GM18505 (cell line): ENCODE data around the gene NDUFB6.

Source experiments
- ATAC-seq: cut with Tn5 transposase; IDR thresholded peaks from one replicate; pipeline ENCODE4 v1.9.1; 2021; ENCODE audit not compliant: unreplicated experiment
- POLR2A ChIP-seq: IDR thresholded peaks from 4 replicates; pipeline ENCODE4 v1.6.1; 2011; ENCODE audit warnings: borderline replicate concordance; ENCODE audit not compliant: insufficient read depth, insufficient read length; ENCODE audit errors: extremely low read depth

The NDUFB6 gene

DNA sequence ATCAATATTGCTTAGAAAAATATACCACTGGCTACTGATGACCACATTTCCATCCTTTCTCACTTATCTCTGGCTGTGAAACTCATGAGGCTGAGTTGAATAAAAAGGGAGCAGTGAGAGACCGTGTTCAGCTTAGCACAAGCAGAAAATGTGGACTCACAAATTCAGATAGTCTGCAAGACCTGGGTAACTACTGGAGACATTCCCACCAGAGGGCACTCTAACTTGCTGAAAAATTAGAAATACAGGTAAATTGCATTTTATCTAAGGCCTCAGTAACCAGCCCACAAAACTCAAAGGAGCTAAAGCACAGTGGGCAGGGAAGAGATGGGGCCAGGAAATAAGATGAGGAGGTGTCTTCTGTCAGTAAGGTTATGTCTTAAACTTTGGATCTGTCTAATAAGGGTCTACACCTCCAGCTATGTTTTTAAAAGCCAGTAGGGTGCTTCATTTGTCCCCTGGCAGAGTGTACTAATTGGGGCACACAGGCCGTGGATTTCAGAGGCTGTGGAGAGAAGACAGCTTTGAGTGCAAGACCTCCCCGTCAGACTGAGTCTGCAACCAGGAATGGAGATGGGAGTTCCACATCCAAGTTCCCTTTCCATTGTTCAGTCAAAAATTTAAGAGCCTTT is 8.7 kb upstream of the NDUFB6 start:
- peak; percentile 42 for ATAC-seq
- no peak for TF ChIP-seq POLR2A

DNA sequence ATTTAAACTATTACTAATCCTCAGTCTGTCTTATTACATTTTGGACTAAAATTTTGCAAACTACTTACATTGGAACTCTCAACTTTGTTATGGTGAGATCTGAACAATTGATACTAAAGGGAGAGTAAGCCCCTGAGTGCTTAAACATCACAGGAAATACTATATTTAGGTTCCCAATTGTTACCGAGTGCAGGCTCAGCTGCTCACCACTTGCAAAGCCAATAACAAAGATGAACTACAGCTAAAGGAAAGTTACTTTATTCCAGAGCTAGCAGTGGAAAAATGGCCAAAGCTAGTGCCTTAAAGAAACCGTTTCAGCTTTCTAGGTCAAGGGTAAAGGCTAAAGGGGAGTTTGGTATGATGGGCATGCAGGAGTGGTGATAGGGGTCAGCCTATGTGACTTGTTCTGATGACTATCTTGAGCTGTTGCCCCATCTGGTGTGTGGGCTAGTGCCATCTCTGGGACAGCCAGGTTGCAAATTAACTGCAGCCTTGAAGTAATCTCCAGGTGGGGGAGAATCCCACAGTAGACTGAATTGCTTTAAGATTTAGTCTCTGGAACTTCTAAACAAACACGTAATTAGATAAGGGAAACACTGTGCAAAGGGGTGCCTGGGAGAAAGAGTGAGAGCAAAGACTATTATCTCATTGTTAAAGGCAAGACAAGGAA is 7.8 kb upstream of the NDUFB6 start:
- TF ChIP-seq POLR2A = no peak
- ATAC-seq = no peak

DNA sequence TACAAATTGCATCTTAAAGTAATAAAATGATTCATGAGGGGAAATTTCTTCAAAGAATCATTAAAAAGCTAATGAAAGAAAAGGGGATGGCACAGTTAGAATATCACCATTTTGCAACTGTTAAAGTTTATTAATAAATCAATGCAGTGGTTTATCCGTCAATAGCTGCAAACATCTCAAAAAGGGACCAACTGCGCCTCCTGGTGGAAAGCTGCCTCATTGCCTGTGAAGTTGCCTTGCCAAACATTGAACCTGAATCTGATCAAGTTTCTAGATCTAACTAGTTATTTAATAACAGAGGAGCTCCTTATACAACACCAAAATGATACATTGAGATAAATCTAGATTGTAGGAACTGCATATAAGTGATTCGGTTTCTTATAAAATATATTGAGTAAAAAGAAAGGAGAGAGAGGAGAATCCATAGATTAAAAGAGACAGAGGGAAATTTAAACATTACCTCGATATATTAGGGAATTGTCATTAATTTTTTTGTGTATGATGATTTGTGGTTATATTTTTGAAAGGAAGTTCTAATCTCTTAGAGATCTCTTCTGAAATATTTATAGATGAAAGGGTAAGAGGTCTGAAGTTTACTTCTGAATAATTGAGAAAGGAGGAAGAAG is 6.9 kb upstream of the NDUFB6 start:
- no peak for ATAC-seq
- TF ChIP-seq POLR2A = no peak

DNA sequence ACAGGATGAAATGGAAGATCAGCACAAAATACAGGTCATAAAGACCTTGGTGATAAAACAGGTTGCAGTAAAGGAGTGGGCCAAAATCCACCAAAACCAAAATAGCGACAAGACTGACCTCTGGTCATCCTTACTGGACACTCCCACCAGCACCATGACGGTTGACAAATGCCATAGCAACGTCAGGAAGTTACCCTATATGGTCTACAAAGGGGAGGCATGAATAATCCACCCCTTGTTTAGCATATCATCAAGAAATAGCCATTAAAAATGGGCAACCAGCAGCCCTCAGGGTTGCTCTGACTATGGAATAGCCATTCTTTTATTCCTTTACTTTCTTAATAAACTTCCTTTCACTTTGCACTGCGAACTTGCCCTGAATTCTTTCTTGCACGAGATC is 6.0 kb upstream of the NDUFB6 start:
- no peak for TF ChIP-seq POLR2A

DNA sequence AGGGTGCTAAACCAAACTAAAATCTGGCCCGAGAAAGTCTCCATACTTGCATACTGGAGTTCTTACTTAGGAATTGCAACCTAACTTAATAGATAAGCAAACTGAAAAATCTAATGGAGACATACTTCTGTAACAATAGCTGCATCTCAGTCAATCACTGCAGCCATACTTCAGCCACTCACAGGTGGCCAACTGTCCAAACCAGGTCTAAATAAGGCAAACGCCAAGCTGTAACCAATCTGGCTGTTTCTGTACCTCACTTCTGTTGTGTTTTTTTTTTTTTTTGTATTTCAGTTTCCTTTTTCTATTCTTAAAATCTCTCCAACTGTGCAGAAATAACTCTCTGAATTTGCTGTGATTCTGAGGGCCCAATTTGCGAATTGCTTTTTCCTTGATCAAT is 4.4 kb upstream of the NDUFB6 start:
- ATAC-seq = no peak
- TF ChIP-seq POLR2A = no peak

More for the DNA sequence above, 6.0 kb upstream of the NDUFB6 start:
- no peak for ATAC-seq

DNA sequence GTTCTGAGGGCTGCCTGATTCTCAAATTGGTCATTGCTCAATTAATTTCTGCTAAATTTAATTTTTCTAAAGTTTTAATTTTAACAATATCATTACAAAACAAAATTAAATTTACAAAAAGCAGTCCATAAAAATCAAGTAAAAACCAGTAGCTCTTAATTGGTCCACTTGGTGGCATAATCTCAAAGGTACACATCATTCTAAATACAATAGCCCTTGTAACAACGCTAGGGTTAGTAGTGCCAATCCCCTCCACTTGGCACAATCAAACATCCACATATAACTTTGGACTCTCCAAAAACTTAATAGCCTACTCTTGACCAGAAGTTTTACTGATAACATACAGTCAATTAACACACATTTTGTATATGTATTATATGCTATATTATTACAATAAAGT is 1.9 kb upstream of the NDUFB6 start:
- TF ChIP-seq POLR2A = no peak
- no peak for ATAC-seq

DNA sequence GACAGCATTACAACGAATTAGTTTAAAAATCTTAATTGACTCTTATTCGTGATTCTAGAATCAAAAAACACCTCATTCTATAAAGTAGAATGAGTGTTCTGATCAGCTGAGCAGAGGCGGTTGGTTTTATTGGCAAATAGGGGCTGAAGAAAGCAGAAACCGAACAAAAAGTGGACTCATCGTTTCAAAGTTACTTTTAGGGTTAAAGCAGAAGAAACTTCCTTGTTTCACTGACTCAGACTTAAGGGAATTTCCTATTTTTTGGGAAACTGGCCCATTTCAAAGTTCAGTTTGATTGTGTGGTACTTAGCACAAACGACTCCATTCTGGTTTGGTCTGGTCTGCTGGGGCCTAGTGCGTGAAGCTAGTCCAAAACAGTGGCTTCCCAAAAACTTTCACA is 862 bp upstream of the NDUFB6 start:
- no peak for ATAC-seq
- no peak for TF ChIP-seq POLR2A

DNA sequence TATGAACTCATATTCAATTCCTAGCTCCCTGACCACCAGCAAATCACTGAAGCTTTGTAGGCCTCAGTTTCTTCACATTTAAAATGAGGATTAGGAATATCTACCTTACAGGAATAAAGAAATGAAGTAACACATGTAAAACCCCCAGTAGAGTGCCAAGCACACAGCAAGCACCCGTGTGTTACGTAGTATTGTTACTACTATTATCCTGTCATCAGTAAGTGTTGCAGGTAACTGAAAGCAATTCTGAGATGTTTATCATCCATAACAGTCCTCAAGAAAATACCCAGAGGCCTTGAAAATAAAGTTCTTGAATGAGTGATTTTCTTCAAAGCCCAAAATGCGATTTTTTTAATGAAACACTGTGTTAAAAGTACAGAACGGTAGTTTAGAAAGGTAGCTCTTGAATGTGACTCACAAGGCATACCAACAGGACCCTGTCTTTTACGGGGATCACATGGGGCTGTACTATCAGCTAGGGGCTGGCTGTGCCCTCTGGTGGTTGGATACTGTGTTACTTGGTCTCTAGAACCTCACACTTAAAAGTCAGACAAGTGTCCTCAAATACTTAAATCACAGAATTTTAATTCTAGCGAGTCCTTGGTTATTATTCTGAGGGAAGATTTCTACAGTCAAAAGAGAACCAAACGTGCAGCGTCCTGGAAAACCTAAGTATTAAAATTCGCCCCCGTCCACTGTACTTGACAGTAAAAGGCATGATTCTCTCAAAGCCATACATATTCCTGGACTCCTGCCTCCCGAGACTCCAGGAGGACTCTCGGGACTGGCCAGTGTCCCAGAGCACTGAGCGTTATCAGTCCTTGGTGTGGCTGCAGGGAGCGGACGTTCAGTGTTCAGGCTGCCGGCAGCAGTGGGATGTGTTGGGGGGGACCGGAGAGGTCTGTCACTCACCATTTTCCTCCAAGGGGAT is 725 bp downstream of the NDUFB6 start:
- TF ChIP-seq POLR2A = no peak
- peak; percentile 85 for ATAC-seq

DNA sequence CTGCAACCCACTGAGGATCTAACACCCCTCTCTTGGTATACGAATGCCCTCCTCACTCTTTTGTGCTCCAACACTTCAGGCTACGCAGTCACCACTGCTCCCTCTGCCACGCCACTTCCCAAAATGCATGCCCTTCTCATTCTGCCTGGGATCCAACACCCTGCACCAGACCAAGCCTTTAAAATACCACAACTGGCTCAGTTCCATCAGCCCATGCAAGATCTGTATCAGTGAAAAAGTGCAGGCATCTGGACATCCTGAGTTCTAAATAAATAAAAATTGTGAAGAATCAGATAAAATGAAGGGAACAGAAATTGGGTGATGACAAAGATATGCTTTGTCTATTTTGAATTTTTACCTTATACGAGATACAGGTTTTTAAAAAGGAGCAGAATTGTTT is 2.7 kb downstream of the NDUFB6 start:
- ATAC-seq = no peak
- TF ChIP-seq POLR2A = no peak

DNA sequence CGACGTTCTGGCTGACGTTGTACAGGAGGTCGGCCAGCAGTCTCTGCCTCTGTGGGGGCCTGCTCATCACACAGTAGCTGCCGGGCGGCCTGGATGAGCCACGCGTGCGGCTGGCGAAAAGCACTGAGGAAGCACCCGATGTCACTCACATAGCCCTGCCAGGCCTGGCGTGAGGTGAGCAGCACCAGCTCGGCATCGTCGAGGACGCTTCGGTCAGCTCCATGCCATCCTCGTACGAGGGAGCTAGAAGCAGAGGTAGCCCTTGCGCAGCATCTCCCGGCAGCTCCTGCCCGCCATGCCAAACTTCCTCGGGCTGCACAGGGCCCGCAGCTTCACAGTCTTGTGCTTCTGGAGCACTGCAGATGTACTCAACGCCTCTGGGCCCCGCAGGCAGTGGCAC is 6.2 kb downstream of the NDUFB6 start:
- no peak for TF ChIP-seq POLR2A
- ATAC-seq = no peak

DNA sequence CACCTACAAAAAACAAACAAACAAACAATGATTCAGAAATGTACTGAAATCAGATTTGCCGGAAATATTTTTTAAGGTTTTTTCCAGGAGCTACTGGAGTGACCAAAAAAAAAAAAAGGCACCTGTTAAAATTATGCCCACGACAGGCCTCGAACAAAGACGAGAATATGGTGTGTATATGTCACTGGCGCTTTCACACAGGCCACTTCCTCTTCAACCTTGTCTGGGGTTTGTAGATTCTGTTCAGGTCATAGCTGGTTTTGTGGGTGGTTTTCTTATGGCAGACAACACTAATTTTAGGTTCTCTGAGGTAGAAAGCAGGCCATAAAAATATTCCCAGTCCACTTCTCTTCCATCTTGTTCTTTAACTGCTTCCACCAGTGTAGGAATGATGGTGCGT is 7.0 kb downstream of the NDUFB6 start:
- no peak for ATAC-seq
- no peak for TF ChIP-seq POLR2A

DNA sequence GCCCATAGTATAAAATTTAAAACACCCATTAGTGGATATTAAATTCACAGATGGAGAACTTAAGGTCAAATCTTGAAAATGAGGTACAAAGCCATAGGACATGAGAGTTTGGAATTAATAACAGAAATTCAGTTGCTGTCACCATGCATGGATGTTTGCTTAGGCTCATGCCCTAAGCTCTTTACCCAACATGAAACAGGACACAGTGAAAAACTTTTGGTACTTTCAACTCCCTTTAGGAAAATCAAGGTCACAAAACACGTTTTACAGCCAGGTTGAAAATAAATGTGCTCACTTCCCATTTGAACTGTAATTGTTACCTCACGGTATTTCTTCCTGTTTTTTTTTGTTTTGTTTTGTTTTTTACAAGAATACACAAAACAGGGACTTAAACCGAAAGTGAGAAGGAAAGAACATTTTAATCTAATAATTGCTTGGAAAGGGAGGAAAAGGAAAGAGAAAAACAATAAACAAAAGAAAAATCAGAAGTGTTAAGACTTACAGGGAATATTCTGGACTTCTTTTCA is 14.5 kb downstream of the NDUFB6 start:
- no peak for ATAC-seq
- TF ChIP-seq POLR2A = no peak

DNA sequence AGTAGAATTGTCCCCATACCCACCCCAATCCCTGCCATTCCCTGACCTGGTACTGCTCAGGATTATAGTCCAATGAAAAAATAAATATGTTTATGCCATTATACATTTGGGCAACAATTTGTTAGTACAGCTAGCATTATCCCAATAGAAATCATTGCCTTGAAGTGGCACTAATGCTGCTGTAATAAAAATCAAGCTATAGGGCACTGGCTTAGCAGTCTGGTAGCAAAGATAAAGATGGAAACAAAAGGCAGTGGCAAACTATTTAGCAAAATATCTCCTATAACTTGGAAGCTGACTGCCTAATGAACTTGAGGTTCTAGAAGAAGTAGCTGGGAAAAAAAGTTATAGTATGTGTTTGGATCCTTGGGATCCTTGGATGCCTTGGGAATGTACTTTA is 18.4 kb downstream of the NDUFB6 start:
- no peak for TF ChIP-seq POLR2A
- no peak for ATAC-seq
